HG03442 (cell line): Measurements from ENCODE around the gene PRPF39.
A peak's percentile ranks its signal among the peaks of the same experiment; 100 is the strongest.
"Not testable (repeated sequence)": the region's sequence is repeated elsewhere in the genome, so short reads cannot be mapped to it uniquely, and the experiment has no call there.

ENCODE experiments used
- ATAC-seq: cut with Tn5 transposase; IDR thresholded peaks from one replicate; pipeline ENCODE4 v1.9.1; 2021; ENCODE audit warnings: mild to moderate bottlenecking, moderate library complexity; ENCODE audit not compliant: unreplicated experiment

Gene PRPF39

DNA sequence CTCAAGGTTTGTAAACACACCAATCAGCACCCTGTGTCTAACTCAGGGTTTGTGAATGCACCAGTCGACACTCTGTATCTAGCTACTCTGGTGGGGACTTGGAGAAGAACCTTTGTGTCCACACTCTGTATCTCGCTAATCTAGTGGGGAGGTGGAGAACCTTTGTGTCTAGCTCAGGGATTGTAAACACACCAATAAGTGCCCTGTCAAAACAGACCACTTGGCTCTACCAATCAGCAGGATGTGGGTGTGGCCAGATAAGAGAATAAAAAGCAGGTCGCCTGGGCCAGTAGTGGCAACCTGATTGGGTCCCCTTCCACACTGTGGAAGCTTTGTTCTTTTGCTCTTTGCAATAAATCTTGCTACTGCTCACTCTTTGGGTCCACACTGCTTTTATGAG, 2.8 kb upstream of the PRPF39 start:
- ATAC-seq, result not testable (repeated sequence)

DNA sequence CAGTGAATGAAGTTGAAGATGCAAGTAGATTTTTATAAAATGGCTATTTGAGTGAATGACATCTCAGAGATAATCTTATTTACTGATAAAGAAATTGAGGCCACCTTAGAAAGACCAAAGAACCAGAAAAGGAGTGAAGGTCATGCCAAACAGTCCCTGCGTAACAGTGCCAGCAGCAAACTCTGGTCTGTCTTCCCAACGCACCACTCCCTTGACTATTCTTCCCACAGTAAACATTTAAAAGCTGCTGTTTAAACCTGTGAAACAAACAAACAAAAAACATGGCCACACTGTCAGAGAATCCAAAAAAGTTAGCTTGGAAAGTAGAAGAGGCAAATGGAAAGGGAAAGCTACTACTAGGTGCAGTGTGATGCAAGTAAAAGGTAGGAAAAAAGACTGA, 1.5 kb upstream of the PRPF39 start:
- ATAC-seq, result no peak

DNA sequence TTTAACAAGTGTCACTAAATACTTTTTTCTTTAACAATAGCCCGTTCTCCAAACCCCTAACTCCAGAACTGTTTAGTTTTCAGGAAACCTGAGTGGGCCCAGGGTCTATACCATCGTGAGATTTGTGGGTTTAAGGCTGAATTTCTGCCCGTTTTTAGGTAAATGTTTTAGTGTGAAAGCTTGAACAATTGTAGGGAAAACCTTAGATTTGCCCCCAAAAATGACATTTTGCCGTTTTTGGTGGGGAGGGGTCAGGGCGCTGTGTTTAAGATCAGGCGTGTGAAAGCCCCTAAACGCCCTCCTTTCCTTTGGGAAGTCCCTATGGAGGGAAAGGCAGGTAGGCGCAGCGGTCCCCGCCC, 320 bp upstream of the PRPF39 start:
- no peak for ATAC-seq

DNA sequence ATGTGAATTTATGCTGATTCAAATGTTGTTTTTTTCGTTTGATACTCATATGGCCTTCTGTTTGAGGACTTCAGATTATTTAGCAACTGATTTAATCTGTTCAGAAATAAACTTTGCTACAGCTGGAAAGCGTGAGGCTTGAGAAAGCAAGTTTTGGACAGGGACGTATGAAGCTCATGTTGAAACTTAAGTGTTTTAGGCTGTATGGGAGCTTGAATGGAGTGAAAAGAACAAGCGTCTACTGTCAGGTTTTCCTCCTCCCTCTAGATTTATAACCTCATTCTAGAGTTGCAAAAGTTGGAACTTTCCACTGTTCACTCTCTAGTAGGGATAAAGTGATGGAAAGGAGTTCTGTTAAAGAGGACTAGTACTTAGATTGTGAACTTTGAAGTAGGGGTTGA, 1.0 kb downstream of the PRPF39 start:
- no peak for ATAC-seq

DNA sequence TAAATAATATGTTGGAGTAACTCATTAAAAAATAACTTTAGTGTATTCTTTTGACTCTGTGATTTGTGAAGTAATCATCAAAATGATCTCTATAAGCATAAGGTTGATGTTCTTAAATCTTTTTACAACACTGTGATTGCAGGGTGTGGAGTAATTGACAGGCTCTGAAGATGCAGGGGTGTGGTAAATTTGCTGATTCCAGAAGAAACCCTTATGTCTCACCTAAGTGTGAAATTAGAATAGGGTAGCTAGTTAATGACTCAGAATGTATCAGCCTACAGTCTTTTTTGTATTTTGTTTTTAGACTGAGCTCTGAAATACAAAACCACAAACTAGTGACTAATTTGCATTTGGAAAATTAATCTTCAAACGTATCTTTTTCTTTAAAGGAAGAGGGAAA, 5.9 kb downstream of the PRPF39 start:
- peak; percentile 89 for ATAC-seq

DNA sequence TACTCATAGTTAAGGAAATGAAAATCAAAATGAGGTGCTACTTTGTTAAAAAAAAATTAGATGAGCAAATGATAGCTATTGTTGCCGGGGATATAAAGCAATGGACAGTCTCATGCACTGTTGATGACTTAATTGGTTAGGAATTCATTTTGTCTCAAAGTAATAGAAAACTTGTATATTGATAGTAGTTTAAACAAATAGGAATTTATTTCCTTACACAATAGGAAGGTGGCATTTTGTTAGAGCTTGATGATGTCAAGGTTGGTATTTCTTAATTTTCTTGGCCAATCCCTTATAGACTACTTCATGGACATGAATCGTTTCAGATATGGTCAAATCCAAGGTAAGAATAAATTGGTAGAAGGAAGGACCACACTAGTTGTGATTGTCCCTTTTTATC, 7.8 kb downstream of the PRPF39 start:
- no peak for ATAC-seq

DNA sequence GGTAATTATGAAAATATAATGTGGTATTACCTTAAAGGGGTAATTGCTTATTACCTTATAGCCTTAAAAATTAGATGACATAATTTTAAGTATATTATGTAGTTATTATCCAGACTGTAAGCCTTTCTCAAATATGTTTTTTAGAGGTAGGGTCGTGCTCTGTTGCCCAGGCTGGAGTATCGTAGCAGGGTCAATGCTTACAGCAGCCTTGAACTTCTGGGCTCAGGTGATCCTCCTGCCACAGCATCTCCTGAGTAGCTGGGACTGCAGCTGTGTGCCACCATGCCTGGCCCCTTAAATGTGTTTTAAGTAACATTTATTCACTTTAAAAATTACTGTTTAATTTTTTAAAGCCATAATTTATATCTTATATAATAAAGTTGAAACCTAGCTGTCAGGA, 10.4 kb downstream of the PRPF39 start:
- no peak for ATAC-seq

DNA sequence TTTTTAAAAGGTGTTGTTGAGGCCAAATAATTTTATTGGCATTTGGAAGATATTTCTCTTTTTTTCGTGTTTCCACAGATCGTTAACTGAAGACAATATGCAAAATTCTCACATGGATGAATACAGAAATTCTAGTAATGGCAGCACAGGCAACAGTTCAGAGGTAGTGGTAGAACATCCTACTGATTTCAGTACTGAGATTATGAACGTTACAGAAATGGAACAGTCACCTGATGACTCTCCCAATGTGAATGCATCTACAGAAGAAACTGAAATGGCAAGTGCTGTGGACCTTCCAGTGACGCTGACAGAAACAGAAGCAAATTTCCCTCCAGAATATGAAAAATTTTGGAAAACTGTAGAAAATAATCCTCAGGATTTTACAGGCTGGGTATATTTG, 11.2 kb downstream of the PRPF39 start:
- ATAC-seq, result peak; percentile 54

DNA sequence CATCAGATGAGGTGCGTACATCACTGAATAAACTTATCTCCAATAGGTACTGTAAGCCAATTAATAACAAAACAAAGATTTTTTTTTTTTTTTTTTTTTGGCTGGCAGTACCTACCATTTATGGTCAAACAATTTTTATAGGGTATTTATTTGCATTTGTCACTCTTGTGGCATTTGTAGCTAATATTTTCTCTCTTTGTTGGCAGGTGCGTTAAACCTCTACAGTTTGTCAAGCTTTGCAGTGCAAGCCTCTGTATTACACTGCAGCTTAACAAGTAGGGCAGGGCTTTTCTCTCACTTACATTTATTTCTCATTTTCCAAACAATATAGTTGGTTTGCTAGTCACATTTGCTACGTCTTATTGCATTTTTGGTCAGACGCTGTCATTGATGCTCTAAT, 12.3 kb downstream of the PRPF39 start:
- ATAC-seq, result no peak

DNA sequence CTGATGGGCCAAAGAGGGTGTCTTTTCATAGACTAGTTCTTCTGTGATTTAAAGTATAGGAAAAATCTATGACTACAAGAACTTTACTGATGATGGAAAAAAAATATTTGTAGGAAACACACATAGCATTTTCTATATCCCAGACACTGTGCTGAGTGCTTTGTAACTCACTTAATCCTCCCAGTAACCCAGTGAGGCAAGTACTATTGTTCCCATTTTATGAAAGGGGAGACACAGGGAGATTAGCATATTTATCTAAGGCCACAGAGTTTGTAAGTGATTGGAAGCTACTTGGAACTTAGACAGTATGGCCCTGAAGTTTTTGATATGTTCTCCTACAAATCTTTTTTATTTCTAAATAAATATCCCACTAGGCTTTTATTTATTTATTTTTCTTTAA, 19.9 kb downstream of the PRPF39 start:
- ATAC-seq, result no peak

DNA sequence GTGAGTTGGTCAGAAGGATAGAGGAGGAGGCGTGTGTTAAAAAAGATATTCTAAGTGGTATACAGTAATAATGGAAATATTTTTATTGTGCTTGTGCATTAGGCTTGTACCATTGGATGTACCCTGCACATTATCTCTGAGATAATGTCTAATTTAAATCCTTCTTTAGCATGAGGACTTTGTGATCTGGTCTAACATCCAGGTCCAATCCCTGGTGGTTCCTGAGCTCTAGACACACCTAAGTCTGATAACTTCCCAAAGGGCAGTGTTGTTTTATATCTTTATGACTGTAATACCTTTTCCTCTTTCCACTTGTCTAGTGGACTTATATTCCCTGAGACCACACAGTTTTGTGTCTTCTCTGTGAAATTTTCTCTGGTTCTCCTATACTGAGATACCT, 20.6 kb downstream of the PRPF39 start:
- no peak for ATAC-seq

DNA sequence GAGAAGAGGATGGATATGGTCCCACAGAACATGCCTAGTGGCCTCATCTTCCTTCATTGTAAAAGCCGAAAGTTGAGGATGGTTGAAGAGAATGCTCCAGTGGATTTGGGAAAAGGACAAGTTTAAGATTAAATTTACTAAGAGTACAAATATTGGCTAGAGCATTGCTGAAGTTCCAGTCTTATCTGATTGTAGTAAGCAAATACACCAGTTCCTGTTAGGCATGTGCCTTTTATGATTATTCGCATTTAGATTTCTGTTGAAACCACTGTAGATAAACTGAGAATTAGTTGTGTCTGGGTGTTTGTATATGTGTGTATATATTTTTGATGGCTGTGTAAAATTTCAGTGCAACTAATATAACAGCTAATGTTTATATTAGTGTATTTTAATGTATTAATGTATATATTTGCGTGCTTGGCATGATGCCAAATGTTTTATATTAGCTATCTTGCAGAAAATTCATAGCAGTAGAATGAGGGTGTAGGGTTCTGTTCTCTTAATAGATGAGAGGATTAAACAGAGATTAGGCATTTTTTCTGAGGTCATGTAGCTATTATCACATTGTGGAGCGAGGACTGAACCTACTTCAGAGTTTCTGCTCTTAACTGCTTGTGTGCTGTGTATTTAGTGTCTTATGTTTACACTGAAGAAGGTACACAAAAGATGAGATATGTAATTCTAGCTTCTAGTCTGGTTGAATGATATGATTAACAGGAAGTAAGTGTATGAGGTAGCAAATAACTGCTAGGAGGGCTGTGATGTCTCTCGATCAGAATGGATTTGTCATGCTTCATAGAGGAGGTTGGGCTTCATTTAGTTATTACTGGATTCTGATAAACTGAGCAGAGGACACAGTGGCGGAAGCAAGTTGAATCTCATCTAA, 29.2 kb downstream of the PRPF39 start:
- no peak for ATAC-seq

DNA sequence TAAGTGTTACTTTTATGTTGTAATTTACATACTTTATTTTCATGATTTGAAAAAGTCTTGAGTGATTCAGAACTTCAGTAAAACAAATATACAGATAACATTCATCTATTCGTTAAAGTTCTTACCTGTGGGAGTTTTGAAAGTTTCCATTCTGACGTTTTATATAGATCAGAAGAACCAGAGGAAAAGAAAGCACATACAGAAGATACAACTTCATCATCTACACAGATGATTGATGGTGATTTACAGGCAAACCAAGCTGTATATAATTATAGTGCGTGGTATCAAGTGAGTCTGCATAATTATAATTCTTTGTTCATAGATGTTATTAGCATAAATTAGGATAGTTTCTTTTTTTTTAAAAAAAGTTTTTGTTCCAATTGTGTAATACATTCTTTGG, 30.4 kb downstream of the PRPF39 start:
- ATAC-seq, result no peak

DNA sequence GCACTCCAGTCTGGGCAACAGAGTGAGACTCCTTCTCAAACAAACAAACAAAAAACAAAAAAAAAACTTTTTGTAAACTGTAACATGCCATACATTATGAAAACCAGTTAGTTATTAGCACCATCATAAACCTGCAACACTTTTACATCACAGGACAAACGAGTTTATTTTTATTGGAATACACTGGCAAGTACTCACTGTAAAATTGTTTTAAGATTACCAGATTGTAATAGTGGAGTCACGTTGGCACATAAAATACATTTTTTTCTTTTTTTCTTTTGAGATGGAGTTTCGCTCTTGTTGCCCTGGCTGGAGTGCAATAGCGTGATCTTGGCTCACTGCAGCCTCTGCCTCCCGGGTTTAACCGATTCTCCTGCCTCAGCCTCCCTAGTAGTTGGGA, 34.7 kb downstream of the PRPF39 start:
- ATAC-seq, result no peak

DNA sequence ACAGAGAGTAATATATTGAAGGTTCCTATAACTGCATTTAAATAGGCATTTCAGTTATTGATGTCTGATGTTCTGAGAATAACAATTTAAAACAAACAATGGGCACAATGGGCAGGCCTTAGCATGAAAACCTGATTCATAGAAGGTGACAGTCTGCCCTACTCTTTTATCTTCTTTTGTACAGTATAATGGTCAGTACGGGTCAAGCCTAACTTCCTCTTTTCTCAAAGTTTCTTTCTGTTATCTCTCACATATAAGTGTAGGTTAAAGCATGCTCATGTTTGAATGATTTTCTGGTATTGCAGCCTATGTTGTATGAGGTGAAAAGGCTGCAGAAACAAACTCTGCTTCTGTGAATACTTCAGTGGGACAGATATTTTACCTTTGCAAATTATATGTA, 36.2 kb downstream of the PRPF39 start:
- no peak for ATAC-seq

DNA sequence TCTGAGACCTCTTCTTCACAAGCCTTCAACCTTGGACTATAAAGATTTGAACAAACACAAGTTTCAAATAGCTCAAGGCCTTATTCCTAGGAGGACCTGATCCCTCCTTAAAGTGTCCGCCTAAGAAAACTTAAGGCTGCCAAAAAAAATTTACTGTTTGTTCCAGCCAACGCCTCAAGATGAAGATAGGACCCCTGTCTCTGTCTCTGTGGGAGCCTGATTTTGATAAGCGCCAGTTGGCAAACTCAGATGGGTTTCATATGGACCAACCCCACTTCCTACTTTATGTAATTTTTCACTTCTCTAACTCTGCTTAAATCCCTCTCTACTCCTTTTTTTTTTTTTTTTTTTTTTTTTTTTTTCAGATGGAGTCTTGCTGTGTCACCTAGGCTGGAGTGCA, 39.4 kb downstream of the PRPF39 start:
- no peak for ATAC-seq

DNA sequence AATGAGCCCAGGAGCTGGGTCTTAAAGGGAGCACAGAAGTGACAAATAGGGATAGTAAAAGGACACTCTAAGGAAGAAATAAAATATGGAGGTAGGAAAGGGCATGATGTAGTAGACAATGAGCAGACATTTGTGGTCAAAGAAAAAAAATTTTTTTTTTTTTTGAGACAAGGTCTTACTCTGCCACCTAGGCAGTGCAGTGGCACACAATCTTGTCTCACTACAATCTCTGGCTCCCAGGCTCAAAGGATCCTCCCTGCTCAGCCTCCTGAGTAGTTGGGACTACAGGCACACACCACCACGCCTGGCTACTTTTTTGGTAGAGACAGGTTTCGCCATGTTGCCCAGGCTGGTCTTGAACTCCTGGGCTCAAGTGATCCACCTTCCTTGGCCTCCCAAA, 41.8 kb downstream of the PRPF39 start:
- ATAC-seq, result peak; percentile 67

DNA sequence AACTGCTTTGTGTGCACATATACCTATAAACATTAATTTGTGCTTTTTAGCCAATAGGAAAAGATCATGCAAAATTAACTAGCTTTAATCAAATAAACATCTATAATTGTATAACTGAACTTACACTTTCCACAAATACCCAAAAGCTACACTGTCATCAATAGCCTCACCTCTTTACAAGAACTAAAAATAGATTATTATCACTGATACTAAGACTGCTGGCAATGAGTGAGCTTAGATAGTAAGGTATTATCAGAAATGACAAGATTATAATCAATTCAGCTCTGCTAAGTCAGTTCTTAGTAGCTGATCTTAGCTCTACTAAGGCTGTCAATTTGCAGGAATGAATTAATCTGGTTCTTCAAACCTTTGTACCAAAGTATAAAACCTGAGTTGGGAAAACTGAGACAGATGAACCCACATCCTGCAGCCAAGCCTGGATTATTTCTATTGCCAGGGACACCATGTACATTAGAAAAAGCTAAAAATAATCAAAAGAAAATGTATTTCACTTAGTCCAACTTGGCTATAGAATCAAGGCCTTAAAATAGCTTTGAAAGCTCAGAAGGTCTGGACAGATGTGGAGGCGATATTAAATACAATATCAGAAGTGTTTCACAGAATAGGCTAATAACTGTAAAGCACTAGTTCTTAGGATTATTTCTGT, 45.2 kb downstream of the PRPF39 start:
- no peak for ATAC-seq

DNA sequence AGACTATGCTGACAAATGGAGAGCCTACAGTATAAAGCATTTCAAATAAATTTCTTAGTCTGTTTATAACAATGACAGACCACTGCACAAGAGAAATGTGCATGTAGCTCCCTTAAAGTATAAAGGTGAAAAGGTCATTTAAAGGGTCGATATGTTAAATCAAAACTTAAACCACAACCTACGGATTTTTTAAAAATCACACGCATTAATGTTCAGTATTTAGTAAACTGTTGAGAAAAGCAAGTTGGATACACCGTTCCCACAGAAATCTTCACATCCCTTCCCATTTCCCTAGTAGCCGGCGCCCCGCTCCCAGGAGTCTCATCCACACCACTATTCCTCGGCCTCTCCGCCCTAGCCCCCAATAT, 49.8 kb downstream of the PRPF39 start:
- ATAC-seq, result no peak

DNA sequence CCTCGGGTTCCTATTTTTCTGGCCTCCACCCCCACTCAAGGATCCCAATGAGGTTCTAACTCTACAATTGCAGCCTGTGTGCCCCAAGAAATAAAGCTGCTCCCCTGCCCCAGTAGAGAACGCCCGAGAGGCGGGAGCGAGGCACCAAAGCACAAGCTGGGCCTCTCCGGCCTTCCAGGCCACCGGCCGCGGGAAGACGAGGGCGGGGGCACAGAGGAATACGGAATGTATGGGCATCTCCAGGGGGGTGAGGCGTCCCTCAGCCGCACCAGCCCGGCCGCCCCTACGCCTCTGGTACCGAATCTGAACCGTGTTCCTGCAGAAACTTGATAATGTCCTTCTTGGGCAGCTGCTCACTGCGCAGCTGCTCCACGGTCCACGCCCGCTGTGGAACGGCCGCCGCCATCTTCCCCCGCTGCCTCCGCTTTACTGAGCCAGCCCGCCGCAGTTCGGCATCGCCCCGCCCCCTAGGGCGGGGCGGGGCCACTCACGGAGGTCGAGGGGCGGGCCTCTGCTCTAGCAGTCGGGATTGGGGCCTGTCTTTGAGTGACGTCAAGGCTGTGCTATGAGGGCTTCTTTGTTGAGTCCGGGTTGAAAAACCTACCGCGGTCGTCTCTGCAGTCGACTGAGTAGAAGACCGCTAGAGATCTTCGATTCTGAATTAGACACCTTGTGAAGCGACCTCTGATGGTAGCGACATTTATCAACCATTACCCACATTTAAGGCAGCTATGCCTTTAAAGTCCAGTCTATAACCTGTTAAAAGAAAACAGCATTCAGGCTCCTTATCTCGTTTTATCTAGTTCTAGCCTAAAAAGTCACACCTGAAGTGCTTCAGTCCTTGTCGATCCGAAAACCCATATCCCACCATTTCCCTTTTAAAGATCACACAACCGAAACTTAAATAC, 50.4 kb downstream of the PRPF39 start, which contains the start of gene FKBP3:
Gene FKBP3, minus strand, starts transcription at position 431 of the 908 bp plus-strand sequence. Its CDS starts 25 bp downstream, at position 406.
- ATAC-seq, result peak; percentile 91

DNA sequence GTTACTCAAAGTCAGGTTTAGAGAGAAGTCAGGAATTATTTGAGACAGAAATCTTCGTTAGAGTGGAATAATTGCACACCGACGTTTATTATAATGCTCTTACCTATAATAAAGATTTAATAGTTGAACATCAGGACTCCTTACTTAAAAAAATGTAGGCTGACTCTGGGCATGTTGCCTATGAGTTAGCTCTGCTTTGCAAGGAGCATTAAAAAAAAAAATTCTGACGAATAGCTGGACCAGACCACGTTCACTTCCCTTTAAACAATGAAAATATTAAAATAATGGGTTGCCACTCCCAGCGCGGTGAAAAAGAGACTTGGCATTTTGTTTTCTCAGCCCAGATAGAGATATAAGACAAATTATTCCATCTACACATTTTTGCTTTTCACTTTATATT, 51.2 kb downstream of the PRPF39 start:
- no peak for ATAC-seq
